CD4-positive, alpha-beta memory T cell (primary cell): ENCODE data around the gene KLHDC7A. TPM values are rescaled to one million over a fixed set of nuclear protein-coding genes. Genes with fewer than 3 reads are reported as not detected.
A peak's percentile ranks its signal among the peaks of the same experiment; 100 is the strongest.

Experiments
- CTCF ChIA-PET: fragments of 350-600 bp; sonication (Branson Sonifier 250); formaldehyde crosslinking; loops from one replicate; lab custom pipeline; 2021; ENCODE audit warnings: inconsistent platforms; ENCODE audit not compliant: partially characterized antibody; lab: Charles Lee
- POLR2A ChIA-PET: fragments of 350-600 bp; sonication (Branson Sonifier 250); formaldehyde crosslinking; loops from one replicate; lab custom pipeline; 2021; ENCODE audit not compliant: partially characterized antibody; lab: Charles Lee
- DNase-seq, 5 donors: peaks; one replicate each; pipeline versions ENCODE4 v3.0.0 to v3.0.0-alpha.2; 2020 to 2022; ENCODE audit warnings: mixed read lengths in 1 of 5
- H3K27ac ChIP-seq: one replicate; pipeline ENCODE4 v1.7.0; 2013; ENCODE audit warnings: low read depth, low read length
- H3K27me3 ChIP-seq: 2 replicates; pipeline ENCODE4 v1.7.0; 2013; ENCODE audit warnings: mild to moderate bottlenecking, low read length, moderate library complexity; ENCODE audit not compliant: insufficient read depth
- H3K36me3 ChIP-seq: 2 replicates; pipeline ENCODE4 v1.7.0; 2013; ENCODE audit warnings: mild to moderate bottlenecking, low read length, moderate library complexity; ENCODE audit not compliant: insufficient read depth
- H3K4me1 ChIP-seq: 2 replicates; pipeline ENCODE4 v1.7.0; 2013; ENCODE audit warnings: mild to moderate bottlenecking, low read length, moderate library complexity; ENCODE audit not compliant: insufficient read depth
- H3K4me3 ChIP-seq, 2 donors: one replicate each; pipeline ENCODE4 v1.7.0; 2013; ENCODE audit warnings: low read length in 2 of 2, mild to moderate bottlenecking in 1 of 2
- H3K9me3 ChIP-seq, 2 donors: one replicate each; pipeline ENCODE4 v1.7.0; 2013; ENCODE audit warnings: low read length in 2 of 2, control low read depth in 1 of 2; ENCODE audit not compliant: control insufficient read depth in 1 of 2
- H3K27ac Mint-ChIP-seq, 7 donors: one replicate each; pipeline ENCODE4 v1.8.0; 2020 to 2021; ENCODE audit warnings: mixed read lengths in 7 of 7, mild to moderate bottlenecking in 6 of 7, inconsistent platforms in 3 of 7, moderate library complexity in 3 of 7
- H3K27me3 Mint-ChIP-seq, 2 donors: one replicate each; pipeline ENCODE4 v1.8.0; 2020 to 2021; ENCODE audit warnings: mixed read lengths in 2 of 2
- H3K36me3 Mint-ChIP-seq, 2 donors: one replicate each; pipeline ENCODE4 v1.8.0; 2020 to 2021; ENCODE audit warnings: mixed read lengths in 2 of 2, inconsistent platforms in 1 of 2, mild to moderate bottlenecking in 1 of 2
- H3K4me1 Mint-ChIP-seq, 4 donors: one replicate each; pipeline ENCODE4 v1.8.0; 2020 to 2021; ENCODE audit warnings: mixed read lengths in 4 of 4, mild to moderate bottlenecking in 1 of 4
- H3K4me3 Mint-ChIP-seq, 8 donors: one replicate each; pipeline ENCODE4 v1.8.0; 2020 to 2021; ENCODE audit warnings: mixed read lengths in 8 of 8, mild to moderate bottlenecking in 7 of 8, moderate library complexity in 6 of 8, inconsistent platforms in 3 of 8
- H3K9me3 Mint-ChIP-seq, 8 donors: one replicate each; pipeline ENCODE4 v1.8.0; 2020 to 2021; ENCODE audit warnings: mixed read lengths in 8 of 8, mild to moderate bottlenecking in 5 of 8, inconsistent platforms in 3 of 8, moderate library complexity in 1 of 8
- intact Hi-C: fragments of 100-400 bp; cut with micrococcal nuclease; formaldehyde crosslinking; loops from one replicate; pipeline ENCODE4 v1.15.1; 2023
- polyA plus RNA-seq, 2 donors: library from polyadenylated mRNA; unstranded; fragments of 300-500 nt; fragmentation: Illumina TruSeq; gene quantifications; one replicate each; pipeline ENCODE4 v1.2.3, GENCODE V29; 2021
- total RNA-seq, 2 experiments: library from RNA; stranded (reverse); gene quantifications; one replicate each; pipeline ENCODE4 v1.2.3, GENCODE V29; 2021

KLHDC7A gene
- total and polyA plus RNA-seq, 4 experiments from 2014 or later, result not detected

- POLR2A ChIA-PET, result no interaction called here
- H3K9me3 Mint-ChIP-seq, result peaks cover 4 to 64% (median 36%) of the 10 kb centered on the region in 8 donors
These were observed 30.6 kb downstream of the KLHDC7A start for GRCh38 chr1:18511149-18511873.

GRCh38 chr1:18511874-18512150 lies 31.1 kb downstream of the KLHDC7A start:
- intact Hi-C loops, result no loop called here
- H3K27ac Mint-ChIP-seq, result no peak overlapping the region
- ChIA-PET CTCF (no interaction called here), POLR2A (no interaction called here)
- no peak overlapping the region for H3K4me3 Mint-ChIP-seq
- Histone ChIP-seq H3K4me3 (no peak overlapping the region), H3K9me3 (peaks cover 0 to 4% of the 10 kb centered on the region in 2 donors), H3K27ac (no peak overlapping the region), H3K36me3 (no peaks in the 10 kb centered on the region), H3K4me1 (no peaks in the 10 kb centered on the region), H3K27me3 (no peaks in the 10 kb centered on the region)
- H3K4me1 Mint-ChIP-seq, result no peaks in the 10 kb centered on the region
- no peak for DNase-seq
- peaks cover 4 to 62% (median 35%) of the 10 kb centered on the region in 8 donors for H3K9me3 Mint-ChIP-seq
- peaks cover 11 to 13% of the 10 kb centered on the region in 2 donors for H3K27me3 Mint-ChIP-seq
- H3K36me3 Mint-ChIP-seq, result peaks cover 1 to 3% of the 10 kb centered on the region in 2 donors

More at GRCh38 chr1:18511149-18511873, 30.6 kb downstream of the KLHDC7A start:
- H3K4me1 Mint-ChIP-seq, result no peaks in the 10 kb centered on the region
- peaks cover 1 to 3% of the 10 kb centered on the region in 2 donors for H3K36me3 Mint-ChIP-seq
- CTCF ChIA-PET, result no interaction called here
- H3K36me3 ChIP-seq, result no peaks in the 10 kb centered on the region
- peaks cover 11 to 13% of the 10 kb centered on the region in 2 donors for H3K27me3 Mint-ChIP-seq
- peaks cover 0 to 4% of the 10 kb centered on the region in 2 donors for H3K9me3 ChIP-seq
- no peaks in the 10 kb centered on the region for H3K4me1 ChIP-seq
- no peaks in the 10 kb centered on the region for H3K27me3 ChIP-seq
- H3K4me3 ChIP-seq, result no peak overlapping the region
- no peak overlapping the region for H3K4me3 Mint-ChIP-seq
- intact Hi-C loops, result no loop called here
- no peak for DNase-seq
- H3K27ac ChIP-seq, result no peak overlapping the region
- no peak overlapping the region for H3K27ac Mint-ChIP-seq

DNA sequence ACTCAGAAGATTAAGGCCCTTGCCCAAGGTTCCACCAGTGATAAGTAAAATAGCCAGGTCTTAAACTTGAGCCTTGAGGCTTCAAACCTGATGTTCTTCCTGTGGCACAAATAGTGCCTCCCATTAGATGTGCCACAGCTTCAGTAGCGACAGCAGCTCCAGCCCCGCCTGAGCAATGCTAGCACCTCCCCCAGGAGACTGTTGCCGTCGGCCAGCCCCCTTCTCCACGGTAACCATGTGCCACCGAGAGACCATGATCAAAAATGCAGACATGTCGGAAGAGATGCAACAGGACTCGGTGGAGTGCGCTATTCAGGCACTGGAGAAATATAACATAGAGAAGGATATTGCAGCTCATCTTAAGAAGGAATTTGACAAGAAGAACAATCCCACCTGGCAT lies 32.2 kb downstream of the KLHDC7A start:
- H3K27me3 Mint-ChIP-seq, result peaks cover 11 to 13% of the 10 kb centered on the region in 2 donors
- CTCF ChIA-PET, result no interaction called here

GRCh38 chr1:18513995-18514394 lies 33.3 kb downstream of the KLHDC7A start:
- Mint-ChIP-seq H3K36me3 (peaks cover 1 to 3% of the 10 kb centered on the region in 2 donors), H3K27ac (no peak overlapping the region), H3K4me3 (no peak overlapping the region), H3K4me1 (no peaks in the 10 kb centered on the region), H3K27me3 (peaks cover 9 to 12% of the 10 kb centered on the region in 2 donors), H3K9me3 (peaks cover 0 to 57% (median 33%) of the 10 kb centered on the region in 8 donors)
- intact Hi-C loops, result no loop called here
- ChIA-PET POLR2A (no interaction called here), CTCF (no interaction called here)
- DNase-seq, result no peak
- H3K36me3 ChIP-seq, result no peaks in the 10 kb centered on the region
- H3K9me3 ChIP-seq, result peaks cover 0 to 4% of the 10 kb centered on the region in 2 donors
- no peaks in the 10 kb centered on the region for H3K27me3 ChIP-seq
- no peak overlapping the region for H3K4me3 ChIP-seq
- no peak overlapping the region for H3K27ac ChIP-seq
- H3K4me1 ChIP-seq, result no peaks in the 10 kb centered on the region

More for the DNA sequence above, 32.2 kb downstream of the KLHDC7A start:
- H3K27me3 ChIP-seq, result no peaks in the 10 kb centered on the region
- DNase-seq, result no peak
- Mint-ChIP-seq H3K36me3 (peaks cover 1 to 3% of the 10 kb centered on the region in 2 donors), H3K4me1 (no peaks in the 10 kb centered on the region), H3K27ac (no peak overlapping the region), H3K9me3 (peaks cover 0 to 60% (median 31%) of the 10 kb centered on the region in 8 donors), H3K4me3 (peak overlapping the region in 1 of 8 donors; percentile 58)
- H3K4me1 ChIP-seq, result no peaks in the 10 kb centered on the region
- intact Hi-C loops, result no loop called here
- POLR2A ChIA-PET, result no interaction called here
- H3K9me3 ChIP-seq, result peaks cover 0 to 4% of the 10 kb centered on the region in 2 donors
- H3K36me3 ChIP-seq, result no peaks in the 10 kb centered on the region
- no peak overlapping the region for H3K27ac ChIP-seq
- H3K4me3 ChIP-seq, result no peak overlapping the region

DNA sequence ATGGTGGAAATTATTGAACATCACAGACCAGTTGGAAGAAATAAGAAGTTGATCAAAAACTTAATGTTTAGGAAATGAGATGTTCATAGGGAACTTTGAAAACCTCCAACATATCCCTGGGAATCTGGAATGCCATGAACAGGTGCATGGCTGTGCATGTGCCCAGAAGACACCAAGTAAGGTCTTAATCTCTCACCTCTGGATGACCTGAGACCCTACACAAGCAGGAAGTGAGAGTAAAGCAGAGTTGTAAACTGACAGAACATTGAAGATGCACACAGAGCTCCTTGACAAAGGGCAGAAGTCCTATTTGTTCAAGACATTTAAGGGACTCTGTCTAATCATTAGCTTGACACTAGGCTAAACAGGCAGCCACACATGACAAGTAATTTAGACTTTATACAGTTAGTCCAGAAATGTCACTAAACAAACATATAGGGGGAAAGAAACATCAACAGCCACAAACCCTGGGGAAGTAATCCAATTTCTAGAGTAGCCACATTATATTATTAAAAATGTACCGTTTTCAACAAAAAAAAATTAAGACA lies 34.5 kb downstream of the KLHDC7A start:
- Histone ChIP-seq H3K27me3 (no peaks in the 10 kb centered on the region), H3K4me3 (no peak overlapping the region), H3K4me1 (no peaks in the 10 kb centered on the region), H3K36me3 (no peaks in the 10 kb centered on the region), H3K27ac (no peak overlapping the region), H3K9me3 (peaks cover 0 to 4% of the 10 kb centered on the region in 2 donors)
- Mint-ChIP-seq H3K27ac (no peak overlapping the region), H3K9me3 (peaks cover 0 to 45% (median 33%) of the 10 kb centered on the region in 8 donors), H3K27me3 (peaks cover 10 to 13% of the 10 kb centered on the region in 2 donors), H3K4me3 (no peak overlapping the region), H3K36me3 (peaks cover 1 to 3% of the 10 kb centered on the region in 2 donors), H3K4me1 (no peaks in the 10 kb centered on the region)
- POLR2A ChIA-PET, result no interaction called here
- intact Hi-C loops, result no loop called here
- DNase-seq, result no peak
- CTCF ChIA-PET, result no interaction called here

GRCh38 chr1:18516473-18516872 lies 35.7 kb downstream of the KLHDC7A start:
- Histone ChIP-seq H3K36me3 (no peaks in the 10 kb centered on the region), H3K4me1 (no peaks in the 10 kb centered on the region), H3K27me3 (no peaks in the 10 kb centered on the region), H3K4me3 (no peak overlapping the region), H3K27ac (no peak overlapping the region), H3K9me3 (peaks cover 0 to 4% of the 10 kb centered on the region in 2 donors)
- H3K4me1 Mint-ChIP-seq, result no peaks in the 10 kb centered on the region
- H3K9me3 Mint-ChIP-seq, result peaks cover 0 to 44% (median 33%) of the 10 kb centered on the region in 8 donors
- DNase-seq, result no peak
- no peak overlapping the region for H3K27ac Mint-ChIP-seq
- intact Hi-C loops, result no loop called here
- peaks cover 5 to 13% of the 10 kb centered on the region in 2 donors for H3K27me3 Mint-ChIP-seq
- H3K4me3 Mint-ChIP-seq, result no peak overlapping the region
- ChIA-PET CTCF (no interaction called here), POLR2A (no interaction called here)
- H3K36me3 Mint-ChIP-seq, result peaks cover 1 to 3% of the 10 kb centered on the region in 2 donors

GRCh38 chr1:18526436-18527275 lies 45.9 kb downstream of the KLHDC7A start:
- peaks cover 9 to 19% of the 10 kb centered on the region in 2 donors for H3K27me3 Mint-ChIP-seq

More at GRCh38 chr1:18526436-18527275, 45.9 kb downstream of the KLHDC7A start:
- Mint-ChIP-seq H3K4me3 (no peak overlapping the region), H3K4me1 (no peaks in the 10 kb centered on the region), H3K36me3 (no peaks in the 10 kb centered on the region), H3K27ac (no peak overlapping the region), H3K9me3 (peaks cover 0 to 2% (median 0%) of the 10 kb centered on the region in 8 donors)
- Histone ChIP-seq H3K9me3 (no peaks in the 10 kb centered on the region), H3K27me3 (no peaks in the 10 kb centered on the region), H3K4me3 (no peak overlapping the region), H3K36me3 (no peaks in the 10 kb centered on the region), H3K27ac (no peak overlapping the region), H3K4me1 (no peaks in the 10 kb centered on the region)
- intact Hi-C loops, result no loop called here
- no peak for DNase-seq
- ChIA-PET CTCF (no interaction called here), POLR2A (no interaction called here)
